NCI-H1417 (cell line): ENCODE data around the gene ZC3H18.
A peak's percentile ranks its signal among the peaks of the same experiment; 100 is the strongest.
"Not testable (repeated sequence)": the region's sequence is repeated elsewhere in the genome, so short reads cannot be mapped to it uniquely, and the experiment has no call there.

Experiments used
- DNase-seq, 3 experiments: peaks; one replicate each; lab custom pipeline; 2025; lab: John Stamatoyannopoulos, UW

The ZC3H18 gene

DNA sequence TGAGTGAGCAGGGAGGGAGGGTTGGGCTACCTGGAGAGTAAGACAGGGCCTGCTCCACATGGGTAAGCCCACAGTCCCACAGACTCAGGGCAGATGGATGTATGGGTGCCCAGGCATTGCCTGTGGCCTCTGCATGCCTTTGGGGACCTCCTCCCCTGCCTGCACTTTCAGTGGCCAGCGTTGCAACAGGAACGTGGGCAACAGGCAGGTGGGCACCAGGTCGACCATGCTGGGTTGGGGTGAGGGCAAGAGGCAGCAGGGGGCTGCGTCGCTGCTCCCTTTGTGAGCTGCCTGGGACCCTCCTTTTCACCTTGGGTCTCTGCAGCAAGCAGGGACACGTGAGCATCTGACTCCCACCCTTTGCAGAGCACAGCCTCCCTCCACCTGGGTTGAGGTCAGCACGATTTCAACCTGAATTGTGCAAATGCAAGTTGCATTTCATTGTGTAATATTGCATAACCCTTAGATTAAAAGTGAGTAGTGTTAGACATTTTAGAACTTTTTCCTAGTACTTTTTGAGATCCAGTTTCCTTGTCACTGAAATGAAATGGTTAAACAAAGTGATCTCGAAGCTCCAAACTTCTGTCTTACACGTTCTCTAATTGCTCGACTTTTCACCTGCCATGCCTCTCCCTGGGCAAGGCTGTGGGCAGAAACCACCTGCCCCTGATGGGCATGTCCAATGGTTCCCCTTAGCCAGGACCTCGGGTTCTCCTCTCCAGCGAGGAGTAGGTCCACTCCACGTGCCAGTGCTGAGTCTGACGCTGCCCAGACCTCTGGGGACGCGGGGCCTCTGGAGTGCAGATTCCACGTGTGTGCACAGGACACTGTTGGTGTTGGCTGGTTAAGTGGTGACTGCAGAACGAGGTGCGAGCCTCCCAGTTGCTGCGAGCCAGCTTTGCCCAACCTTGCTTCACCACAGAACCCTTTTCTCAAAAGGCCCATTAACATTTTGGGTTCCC lies 35.3 kb downstream of the ZC3H18 start:
- DNase-seq, result no peak

DNA sequence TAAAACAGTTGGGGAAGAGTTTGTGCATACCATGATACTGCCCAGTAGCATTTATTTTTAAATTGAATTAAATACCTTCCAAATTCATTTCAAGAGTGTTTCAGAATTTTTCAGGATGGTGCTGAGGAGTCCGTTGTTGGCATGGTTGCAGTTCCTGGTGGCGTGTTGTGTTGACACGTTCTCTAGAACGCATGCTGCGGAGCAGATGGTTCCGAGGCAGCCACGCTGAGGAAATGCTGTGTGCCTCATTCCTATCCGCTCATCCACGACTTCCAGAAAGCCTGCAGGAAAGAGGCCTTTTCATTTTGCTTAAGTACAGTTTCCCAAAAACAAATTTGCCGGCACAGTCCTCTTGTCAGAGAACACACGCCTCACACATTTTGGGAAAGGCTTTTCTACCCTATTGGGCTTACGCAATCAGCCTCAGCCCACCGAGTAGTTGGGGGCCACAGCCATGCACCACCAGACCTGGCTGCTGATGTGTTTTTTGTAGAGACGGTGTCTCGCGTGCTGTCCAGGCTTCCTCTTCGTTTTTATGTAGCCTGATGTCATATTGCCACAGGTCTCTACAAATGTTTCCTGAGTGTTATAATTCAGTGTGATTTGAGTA lies 36.0 kb downstream of the ZC3H18 start:
- no peak for DNase-seq

DNA sequence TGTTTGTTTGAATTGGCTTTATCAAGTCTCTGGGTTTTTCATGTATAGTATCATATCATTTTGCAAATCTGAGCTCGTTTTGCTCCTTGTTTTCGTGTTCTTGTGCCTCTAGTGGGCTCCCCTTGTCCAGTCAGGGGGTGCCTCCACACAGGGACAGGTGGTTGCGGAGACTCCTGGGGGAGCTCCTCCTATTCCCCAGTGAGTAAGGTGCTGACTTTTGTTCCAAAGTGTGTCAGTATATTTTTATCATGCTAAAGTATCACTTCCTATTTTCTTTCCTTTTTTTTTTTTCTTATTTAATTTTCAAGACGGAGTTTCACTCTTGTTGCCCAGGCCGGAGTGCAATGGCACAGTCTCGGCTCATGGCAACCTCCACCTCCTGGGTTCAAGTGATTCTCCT lies 37.9 kb downstream of the ZC3H18 start:
- no peak for DNase-seq

DNA sequence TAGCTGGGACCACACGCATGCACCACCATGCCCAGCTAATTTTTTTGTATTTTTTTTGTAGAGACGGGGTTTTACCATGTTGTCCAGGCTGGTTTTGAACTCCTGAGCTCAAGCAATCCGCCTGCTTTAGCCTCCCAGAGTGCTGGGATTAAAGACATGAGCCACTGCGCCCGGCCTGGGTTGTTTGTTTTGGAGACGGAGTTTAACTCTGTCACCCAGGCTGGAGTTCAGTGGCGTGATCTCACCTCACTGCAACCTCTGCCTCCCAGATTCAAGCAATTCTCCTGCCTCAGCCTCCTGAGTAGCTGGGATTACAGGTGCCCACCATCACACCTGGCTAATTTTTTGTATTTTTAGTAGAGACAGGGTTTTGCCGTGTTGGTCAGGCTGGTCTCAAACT lies 39.2 kb downstream of the ZC3H18 start:
- not testable (repeated sequence) for DNase-seq

DNA sequence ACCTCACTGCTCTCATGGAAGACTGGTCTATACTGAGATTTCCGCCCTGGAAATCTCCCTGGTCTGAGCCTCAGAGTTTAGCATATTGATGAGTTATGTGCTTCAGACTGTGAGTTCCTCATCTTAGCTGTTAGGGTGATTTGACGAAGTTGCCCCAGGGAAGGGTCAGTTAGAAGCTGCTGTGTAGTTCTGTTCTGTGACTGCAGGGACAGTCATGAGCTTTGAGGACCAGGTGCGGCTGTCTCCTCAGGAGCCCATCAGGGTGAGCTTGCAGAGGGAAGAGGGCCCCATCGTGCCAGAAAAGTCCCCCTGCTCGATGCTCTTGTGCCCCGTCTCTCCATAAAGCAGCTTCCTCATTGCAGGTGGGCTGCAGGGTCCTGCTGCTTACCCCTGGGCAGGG lies 39.9 kb downstream of the ZC3H18 start:
- no peak for DNase-seq

DNA sequence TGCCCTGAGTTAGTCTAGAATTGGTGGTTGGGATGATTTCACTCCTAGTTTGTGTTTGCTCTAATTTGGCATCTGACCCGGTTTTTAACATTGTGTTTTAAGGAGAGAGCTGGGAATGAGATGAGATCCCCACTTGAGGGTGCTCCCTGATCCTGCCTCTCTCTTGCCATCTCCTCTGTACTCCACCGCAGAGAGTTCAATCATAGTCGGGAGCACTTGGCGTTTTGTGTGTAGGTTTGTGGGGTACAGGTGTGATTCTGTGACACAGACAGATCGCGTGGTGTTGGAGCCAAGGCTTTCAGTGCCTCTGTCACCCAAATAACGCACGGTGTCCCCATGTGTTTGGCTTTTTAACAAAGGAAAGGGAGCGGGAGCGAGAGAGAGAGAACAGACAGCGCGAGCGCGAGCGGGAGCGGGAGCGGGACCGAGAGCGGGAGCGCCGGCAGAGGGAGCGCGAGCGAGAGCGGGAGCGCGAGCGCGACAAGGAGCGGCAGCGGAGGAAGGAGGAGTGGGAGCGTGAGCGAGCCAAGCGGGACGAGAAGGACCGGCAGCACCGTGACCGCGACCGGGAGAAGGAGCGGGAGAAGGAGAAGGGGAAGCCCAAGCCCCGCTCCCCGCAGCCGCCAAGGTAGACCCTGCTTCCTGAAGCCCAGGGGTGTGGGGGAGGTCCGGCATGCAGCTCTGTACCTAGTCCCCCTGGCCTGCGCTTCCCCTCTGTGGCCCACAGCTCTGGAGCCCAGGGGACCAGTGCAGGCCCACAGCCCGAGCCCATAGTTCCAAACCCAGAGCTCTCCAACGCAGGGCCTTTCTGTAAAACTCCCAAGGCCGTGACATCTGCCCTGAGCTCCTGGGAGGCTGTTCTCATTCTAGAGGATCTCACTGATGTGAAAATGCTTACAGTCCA lies 41.0 kb downstream of the ZC3H18 start:
- no peak for DNase-seq

DNA sequence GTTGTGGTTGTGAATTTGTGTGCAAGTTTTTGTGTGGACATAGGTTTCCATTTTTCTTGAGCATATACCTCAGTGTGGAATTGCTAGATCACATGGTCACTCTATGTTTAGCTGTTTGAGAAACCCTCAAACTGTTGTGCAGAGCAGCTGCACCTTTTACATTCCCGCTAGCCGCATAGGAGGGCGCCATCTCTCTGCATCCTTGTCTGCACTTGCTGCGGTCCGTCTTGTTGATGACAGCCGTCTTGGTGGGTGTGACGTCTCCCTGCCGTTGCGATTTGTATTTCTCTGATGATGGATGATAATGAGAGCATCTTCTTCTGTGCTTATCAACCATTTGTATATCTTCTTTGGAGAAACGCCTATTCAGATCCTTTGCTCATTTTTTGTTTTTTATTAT lies 43.1 kb downstream of the ZC3H18 start:
- no peak for DNase-seq

DNA sequence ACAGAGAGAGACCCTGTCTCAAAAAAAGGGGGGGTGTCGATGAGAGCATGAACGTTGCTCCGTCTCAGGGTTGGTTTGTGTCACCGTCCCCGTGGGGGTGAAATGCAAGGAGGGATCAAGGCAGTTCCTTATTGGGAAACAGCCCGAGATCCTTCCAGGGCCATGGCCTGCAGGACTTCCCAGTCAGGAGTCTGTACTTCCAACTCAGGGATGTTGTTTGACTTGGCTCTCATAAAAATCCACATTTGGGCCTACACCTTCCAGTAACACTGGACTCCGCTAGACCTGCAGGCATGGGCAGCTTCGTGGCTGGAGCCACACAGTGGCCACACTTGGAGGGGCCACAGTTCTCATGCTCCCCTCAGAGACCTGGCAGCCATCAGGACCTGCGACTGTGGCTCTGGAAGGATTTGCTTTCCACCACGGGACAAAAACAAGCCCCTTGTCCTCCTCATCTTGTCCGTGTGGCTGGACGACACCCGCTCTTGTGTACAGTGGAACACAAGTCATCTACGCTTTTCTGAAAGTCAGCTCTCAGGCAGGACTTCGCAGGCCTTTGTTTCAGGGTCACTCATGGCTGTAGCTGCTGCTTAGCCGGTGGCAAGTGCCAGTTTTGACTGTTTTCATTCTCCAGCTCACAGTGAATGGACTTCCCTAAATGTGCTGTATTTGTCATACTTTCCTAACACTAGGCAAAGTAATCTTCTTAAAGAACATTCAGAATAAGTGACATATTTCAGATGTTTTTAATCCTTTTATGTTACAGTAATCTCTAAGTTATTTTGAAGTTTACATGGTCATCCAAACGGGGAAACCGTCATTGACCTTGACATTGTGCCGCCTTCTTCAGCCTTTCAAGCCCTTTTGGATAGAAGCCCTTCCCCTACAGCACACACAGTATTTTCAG lies 44.0 kb downstream of the ZC3H18 start:
- DNase-seq, result no peak

DNA sequence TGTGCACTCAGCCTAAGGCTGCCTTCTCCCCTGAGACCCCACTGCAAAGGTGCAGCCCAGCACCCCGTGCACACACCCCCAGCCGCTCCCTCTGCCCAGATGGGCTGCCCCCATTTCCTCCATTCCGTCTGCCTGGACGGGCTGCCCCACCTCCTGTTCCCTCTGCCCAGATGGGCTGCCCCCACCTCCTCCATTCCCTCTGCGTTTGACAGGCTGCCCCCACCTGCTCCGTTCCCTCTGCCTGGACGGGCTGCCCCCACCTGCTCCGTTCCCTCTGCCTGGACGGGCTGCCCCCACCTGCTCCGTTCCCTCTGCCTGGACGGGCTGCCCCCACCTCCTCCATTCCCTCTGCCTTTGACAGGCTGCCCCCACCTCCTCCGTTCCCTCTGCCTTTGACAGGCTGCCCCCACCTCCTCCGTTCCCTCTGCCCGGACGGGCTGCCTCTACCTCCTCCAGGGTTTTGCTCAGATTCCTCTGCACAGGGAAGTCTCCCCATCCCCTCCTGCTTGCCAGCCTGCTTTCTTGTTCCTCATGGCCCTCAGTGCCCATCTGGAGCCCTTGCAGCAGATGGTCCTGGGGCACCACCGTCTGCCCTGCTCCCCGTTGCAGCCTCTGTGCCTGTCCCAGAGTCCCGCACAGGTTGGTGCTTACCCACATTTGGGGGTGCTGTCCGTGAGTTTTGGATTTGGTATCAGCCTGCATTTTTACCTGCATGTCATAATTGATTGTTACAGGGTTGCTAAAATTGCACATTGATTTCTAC lies 44.8 kb downstream of the ZC3H18 start:
- no peak for DNase-seq

DNA sequence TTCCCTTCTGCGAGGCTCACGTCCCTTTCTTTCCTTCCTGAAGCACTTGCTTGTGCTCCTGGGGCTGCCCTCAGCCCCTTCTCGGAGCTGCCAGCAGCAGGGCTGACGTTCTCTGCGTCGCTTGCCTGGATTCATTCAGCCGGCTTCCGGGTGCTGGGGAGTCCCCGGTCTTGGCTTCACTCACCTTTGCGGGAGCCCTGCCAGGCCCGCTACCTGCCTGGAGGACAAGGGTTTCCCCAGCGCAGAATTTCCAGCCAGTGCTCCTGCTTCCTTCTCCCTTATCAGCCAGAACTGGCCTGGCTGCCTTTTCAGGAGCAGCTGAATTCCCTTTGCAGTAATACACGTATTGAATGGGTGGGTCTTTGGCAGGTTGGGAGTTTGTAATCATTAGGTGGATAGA lies 46.1 kb downstream of the ZC3H18 start:
- no peak for DNase-seq

DNA sequence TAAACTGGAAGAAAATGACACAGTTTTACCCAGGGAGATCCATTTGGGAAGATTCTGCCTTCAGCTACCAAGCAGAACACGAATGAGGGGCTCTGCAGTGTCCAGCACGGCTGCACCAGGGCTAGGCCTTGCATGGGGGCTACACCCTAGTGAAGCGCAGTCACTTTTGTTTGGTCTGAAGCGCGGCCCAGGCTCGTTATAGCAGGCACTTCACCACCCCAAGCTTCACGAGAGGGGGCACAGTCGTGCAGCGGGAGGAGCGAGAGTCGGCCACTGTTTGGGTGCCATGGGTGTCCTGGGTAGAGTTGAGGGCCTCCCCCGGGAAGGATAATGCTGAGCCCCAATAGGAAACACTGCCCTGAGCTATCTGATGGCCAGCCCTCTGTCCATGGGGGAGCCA lies 46.5 kb downstream of the ZC3H18 start:
- no peak for DNase-seq

DNA sequence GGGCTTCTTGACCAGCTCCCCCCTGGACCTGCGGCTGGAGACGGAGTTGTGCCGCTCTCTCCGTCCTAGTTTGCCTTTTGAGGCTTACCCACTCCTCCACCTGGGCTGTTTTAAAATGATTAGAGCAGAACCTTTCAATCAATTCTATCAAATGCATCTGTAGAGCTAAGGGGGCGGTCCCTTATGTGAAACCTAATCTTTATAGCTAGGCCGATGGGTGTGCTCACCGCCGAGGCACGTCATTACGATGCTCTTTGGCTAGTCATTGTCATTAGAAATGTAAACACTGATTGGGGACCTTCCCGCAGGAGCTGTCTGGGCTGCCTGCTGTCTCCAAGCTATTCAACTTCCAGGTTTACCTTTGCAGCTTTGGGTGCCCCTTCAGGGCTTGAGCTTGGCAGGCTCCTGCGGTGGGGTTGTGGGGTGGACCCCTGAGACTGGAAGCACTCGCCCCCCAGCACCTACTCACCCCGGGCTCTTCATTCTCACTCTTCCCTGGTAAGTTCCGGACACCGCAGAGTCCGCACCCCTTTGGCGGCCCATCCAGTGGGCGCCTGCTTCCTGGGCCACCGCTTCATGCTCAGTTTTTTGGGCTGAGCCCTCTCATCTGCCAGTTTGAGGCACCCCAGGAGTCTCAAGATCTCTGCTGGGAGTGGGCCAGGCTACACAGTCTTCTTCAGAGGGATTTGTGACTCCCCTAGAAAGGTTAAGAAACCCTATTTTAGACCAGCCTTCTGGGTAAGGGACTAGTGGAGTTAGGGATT lies 47.2 kb downstream of the ZC3H18 start:
- DNase-seq, result peak; percentile 40 to 79 (median 71)

DNA sequence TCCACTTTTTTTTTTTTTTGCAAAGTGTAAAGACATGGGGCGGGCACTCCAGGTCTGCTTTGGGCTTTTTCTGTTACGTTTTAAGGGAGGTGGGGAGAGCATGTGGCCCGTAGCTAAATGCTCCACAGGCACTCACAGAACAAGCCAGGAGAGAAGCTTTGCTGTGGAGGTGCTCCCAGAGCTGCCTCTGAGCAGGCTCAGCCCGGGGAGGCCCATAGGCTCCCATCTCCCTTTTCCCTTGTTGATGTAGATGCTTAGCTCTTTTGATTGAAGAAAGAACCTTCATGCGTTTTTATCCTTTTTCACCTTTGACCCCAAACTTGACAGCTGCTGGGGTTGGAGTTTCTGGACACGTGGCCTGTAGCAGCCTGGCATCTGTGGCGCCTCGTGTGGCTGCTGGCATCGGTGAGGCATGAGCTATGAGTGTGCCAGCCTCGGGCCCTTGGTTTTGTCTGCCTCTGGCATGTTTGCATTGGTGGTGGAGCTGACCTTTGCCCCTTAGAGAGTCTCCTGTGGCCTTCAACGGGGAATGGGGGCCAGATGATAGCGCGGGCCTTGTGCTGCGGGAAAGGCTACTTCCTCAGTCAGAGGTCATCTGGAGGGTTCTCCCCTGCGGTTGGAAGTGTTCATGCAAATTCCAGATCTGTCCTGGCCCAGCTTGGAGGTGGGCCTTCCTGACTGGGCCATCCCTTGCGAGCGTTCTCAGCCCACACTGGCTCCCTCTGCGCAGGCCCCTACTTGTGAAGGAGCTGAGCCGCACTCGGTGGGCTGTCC lies 48.2 kb downstream of the ZC3H18 start:
- no peak for DNase-seq

DNA sequence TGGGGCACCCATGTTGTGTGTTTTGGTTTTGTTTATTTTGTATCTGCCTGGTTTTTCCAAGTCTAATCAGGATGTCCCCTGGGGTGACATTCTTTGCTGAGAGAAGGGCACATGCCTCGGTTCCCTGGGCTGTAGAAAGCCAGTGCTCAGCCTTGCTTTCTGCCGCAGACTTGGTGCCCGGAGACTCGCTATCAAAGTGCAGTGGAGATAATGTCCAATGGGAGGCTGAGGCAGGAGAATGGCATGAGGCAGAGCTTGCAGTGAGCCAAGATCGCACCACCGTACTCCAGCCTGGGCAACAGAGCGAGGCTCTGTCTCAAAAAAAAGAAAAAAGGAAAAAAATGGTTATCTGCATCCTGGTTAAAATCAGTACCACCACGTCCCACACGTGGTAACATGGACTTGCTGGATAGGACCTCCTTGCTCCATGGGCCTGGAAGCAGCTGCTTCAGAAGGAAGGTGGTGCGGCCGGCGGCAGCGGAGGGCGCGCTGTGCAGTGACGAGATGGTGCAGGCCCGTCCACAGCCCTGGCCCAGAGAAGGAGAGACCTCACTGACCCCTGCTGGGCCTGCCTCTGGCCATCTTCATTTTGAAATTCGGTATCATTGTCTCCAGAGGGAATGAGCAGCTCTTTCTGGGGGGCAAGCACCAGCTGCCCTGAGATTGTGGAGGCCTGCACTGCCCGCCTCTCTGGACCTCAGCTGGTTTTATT lies 48.9 kb downstream of the ZC3H18 start:
- DNase-seq, result no peak

DNA sequence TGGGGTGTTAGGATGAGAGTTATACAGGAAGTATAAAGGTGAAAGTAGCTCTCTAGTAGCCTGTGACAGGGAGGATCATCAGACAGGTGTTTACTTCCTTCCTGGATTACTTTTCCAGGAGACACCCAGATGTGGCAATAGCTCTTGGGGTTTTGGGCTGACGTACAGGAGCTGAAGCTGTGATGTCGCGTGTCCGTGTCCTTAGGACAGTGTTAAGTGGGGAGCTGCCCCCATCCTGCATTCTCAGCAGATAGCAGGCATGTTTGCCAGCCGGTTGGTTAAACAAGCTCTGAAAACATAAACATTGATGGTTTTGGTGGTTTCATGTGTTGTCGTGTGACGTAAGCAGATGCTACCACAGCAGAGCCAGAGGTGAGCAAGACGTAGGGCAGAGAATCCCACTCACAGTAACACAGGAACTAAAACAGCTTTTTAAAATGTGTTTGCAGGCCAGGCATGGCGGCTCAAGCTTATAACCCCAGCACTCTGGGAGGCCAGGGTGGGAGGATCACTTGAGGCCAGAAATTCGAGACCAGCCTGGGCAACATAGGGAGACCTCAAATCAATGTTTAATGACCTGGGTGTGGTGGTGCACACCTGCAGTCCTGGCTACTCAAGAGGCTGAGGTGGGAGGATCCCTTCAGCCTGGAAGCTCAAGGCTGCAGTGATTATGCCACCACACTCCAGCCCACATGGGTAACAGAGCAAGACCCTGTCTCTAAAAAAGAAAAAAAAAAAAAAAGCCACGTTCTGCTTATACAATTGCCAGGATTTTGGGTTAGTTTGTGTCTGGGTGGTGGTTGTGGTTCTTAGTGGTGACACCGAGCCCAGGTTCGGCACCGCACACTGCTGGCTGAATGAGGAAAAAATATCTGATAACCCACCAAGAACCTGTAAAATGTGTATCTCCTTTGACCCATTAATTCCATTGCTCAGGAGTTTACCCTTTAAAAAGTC lies 49.9 kb downstream of the ZC3H18 start:
- no peak for DNase-seq

DNA sequence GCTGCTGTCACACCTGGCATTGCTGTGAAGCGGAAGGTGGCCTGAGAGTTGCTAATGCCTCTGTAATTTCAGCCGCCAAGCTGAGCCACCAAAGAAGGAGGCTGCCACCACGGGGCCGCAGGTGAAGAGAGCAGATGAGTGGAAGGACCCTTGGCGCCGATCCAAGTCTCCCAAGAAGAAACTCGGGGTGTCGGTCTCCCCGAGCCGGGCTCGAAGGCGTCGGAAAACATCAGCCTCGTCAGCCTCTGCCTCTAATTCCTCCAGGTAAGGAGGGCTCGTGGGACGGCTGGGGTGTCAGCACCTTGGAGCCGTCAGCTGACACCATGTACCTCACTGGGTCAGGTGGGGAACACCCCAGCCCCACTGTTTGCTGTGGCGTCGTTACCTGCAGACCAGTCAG lies 51.9 kb downstream of the ZC3H18 start:
- DNase-seq, result no peak

DNA sequence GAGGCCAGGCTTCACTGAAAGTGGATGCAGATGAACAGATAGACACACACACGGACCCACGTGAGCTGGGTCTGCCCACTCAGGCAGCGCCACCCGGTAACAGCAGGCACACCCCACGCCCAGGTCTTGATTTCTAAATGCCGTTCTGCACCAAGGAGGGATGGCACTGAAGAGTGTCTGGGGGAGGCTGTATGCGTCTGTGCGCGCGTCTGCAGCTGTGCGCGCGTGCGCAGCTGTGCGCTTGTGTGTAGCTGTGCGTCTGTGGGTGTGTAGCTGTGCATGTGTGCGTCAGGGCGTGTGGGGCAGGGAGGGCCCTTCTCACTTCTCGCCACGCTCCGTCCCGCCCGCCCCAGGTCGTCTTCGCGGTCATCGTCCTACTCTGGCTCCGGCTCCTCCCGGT lies 52.7 kb downstream of the ZC3H18 start:
- DNase-seq, result no peak
